Fibroblast of skin of abdomen (primary cell): Measurements from ENCODE around the gene P2RX1. TPM values are rescaled to one million over a fixed set of nuclear protein-coding genes. Genes with fewer than 3 reads are reported as not detected.

Source experiments
- DNase-seq: peaks from one replicate; pipeline ENCODE4 v3.0.0-alpha.2; 2013
- polyA plus RNA-seq, 2 experiments: library from polyadenylated mRNA; unstranded; fragments of 120-200 nt; gene quantifications; one replicate each; pipeline ENCODE4 v1.2.1, GENCODE V29; 2013; ENCODE audit not compliant: insufficient read length in 2 of 2

Gene P2RX1
- 0.08 TPM for polyA plus RNA-seq (2013, experiment 1 of 2; ENCODE audit: insufficient read length)
- 0.06 TPM for polyA plus RNA-seq (2013, experiment 2 of 2; ENCODE audit: insufficient read length)

GRCh38 chr17:3915995-3916696, at the start of gene P2RX1:
Gene P2RX1 (minus strand): TSS chr17:3916465. CDS start chr17:3916225, 240 bp downstream.
- no peak for DNase-seq

- no peak for DNase-seq
Observed at GRCh38 chr17:3965118-3965800, 49.0 kb upstream of the P2RX1 start.

- DNase-seq, result no peak
Observed at GRCh38 chr17:3964203-3965117, 48.2 kb upstream of the P2RX1 start, which contains the start of gene ATP2A3. Gene ATP2A3 (minus strand): TSS chr17:3964437. CDS start chr17:3964291, 146 bp downstream.

GRCh38 chr17:3963237-3964201, 47.3 kb upstream of the P2RX1 start:
- no peak for DNase-seq

- no peak for DNase-seq
Observed at GRCh38 chr17:3962965-3963236, 46.6 kb upstream of the P2RX1 start.

GRCh38 chr17:3962217-3962964, 46.1 kb upstream of the P2RX1 start:
- no peak for DNase-seq

GRCh38 chr17:3961564-3962047, 45.3 kb upstream of the P2RX1 start:
- no peak for DNase-seq

GRCh38 chr17:3960764-3961163, 44.5 kb upstream of the P2RX1 start:
- no peak for DNase-seq

- no peak for DNase-seq
Observed at GRCh38 chr17:3959921-3960601, 43.8 kb upstream of the P2RX1 start.

GRCh38 chr17:3959295-3959899, 43.1 kb upstream of the P2RX1 start:
- DNase-seq, result no peak

- no peak for DNase-seq
Observed at GRCh38 chr17:3957735-3958599, 41.7 kb upstream of the P2RX1 start.

- DNase-seq, result no peak
Observed at GRCh38 chr17:3956983-3957382, 40.7 kb upstream of the P2RX1 start.

- DNase-seq, result no peak
Observed at GRCh38 chr17:3956327-3956957, 40.2 kb upstream of the P2RX1 start.

GRCh38 chr17:3955673-3955988, 39.4 kb upstream of the P2RX1 start:
- DNase-seq, result no peak

GRCh38 chr17:3954976-3955672, 38.9 kb upstream of the P2RX1 start:
- no peak for DNase-seq

GRCh38 chr17:3954086-3954485, 37.8 kb upstream of the P2RX1 start:
- DNase-seq, result no peak

- DNase-seq, result no peak
Observed at GRCh38 chr17:3953542-3953941, 37.3 kb upstream of the P2RX1 start.

GRCh38 chr17:3952186-3952585, 35.9 kb upstream of the P2RX1 start:
- DNase-seq, result no peak
